ENCODE measurements around the gene R3HDM1.

R3HDM1 gene

DNA sequence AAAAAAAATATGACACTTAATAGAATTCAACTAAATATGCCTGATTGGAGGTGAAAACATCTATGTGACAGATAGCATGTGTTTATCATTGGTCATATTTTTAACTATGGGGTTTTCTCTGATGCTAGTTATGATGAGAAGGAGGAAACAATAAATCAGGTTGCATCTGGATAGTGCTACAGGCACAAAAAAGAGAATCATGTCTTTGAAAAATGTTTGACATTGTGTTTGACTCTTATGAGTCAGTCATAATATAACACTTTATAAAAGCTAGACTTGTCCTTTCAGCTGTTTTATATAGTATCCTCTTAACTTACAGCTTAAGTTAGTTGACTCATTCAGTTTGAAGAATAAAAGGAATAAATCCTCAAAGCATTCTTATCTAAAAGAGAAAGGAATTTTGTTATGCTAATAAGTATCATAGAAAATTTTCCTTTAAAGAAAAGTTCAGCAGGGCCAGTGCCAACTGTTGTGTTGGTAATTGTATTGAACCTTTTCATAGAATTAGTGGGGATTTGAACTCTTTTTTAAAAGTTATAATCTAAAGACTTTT lies 131.9 kb downstream of the R3HDM1 start:
- no peaks in the 10 kb centered on the region for H3K36me3 ChIP-seq (replicated peaks)
- TF ChIP-seq, protein P1, sequence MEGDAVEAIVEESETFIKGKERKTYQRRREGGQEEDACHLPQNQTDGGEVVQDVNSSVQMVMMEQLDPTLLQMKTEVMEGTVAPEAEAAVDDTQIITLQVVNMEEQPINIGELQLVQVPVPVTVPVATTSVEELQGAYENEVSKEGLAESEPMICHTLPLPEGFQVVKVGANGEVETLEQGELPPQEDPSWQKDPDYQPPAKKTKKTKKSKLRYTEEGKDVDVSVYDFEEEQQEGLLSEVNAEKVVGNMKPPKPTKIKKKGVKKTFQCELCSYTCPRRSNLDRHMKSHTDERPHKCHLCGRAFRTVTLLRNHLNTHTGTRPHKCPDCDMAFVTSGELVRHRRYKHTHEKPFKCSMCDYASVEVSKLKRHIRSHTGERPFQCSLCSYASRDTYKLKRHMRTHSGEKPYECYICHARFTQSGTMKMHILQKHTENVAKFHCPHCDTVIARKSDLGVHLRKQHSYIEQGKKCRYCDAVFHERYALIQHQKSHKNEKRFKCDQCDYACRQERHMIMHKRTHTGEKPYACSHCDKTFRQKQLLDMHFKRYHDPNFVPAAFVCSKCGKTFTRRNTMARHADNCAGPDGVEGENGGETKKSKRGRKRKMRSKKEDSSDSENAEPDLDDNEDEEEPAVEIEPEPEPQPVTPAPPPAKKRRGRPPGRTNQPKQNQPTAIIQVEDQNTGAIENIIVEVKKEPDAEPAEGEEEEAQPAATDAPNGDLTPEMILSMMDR (IDR thresholded peaks at IDR 0.05; ENCODE audit: low read depth, low read length, missing control alignments), result no peak
- no peaks in the 10 kb centered on the region for H3K27me3 ChIP-seq (replicated peaks)
- no peak overlapping the region for H3K4me3 ChIP-seq (ENCODE audit: low read depth, low read length)
- H3K27ac ChIP-seq, result no peak overlapping the region
- DNase-seq, result no peak
- in situ Hi-C loops (cut with HindIII; ENCODE audit: low pct_ligation_motif_present, low sequenced_read_pairs), result no loop called here

GRCh38 chr2:135664623-135665068 lies 133.4 kb downstream of the R3HDM1 start:
- H3K27me3 ChIP-seq (replicated peaks), result no peaks in the 10 kb centered on the region
- H3K4me3 ChIP-seq (ENCODE audit: low read depth, low read length), result no peak overlapping the region
- in situ Hi-C loops (cut with HindIII; ENCODE audit: low pct_ligation_motif_present, low sequenced_read_pairs), result no loop called here
- H3K36me3 ChIP-seq (replicated peaks), result no peaks in the 10 kb centered on the region
- peak overlapping the region; percentile 0 for H3K27ac ChIP-seq
- TF ChIP-seq, protein P1 (IDR thresholded peaks at IDR 0.05; ENCODE audit: low read depth, low read length, missing control alignments), result no peak
- DNase-seq, result peak; percentile 11

DNA sequence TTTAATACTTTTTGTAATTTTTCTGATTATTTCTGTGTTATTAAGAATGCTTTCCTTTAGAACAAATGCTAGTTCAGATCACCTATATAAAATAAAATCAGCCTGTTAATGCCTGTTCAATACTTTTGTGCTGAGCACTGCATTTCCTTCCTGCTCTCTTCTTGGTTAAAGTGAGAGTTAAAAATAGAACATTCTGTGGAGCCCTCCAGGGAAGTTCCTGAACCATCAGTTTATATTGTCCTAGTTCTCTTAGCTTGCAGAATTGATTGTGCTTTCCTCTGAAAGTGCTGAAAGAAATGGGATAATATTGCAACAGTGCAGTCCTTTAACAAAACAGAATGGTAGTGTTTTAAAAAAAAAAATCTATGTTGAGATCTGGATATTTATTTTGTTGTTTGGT lies 135.8 kb downstream of the R3HDM1 start:
- in situ Hi-C loops (cut with HindIII; ENCODE audit: low pct_ligation_motif_present, low sequenced_read_pairs), result no loop called here
- Histone ChIP-seq H3K4me3 (ENCODE audit: low read depth, low read length) (no peak overlapping the region), H3K27ac (no peak overlapping the region), H3K36me3 (replicated peaks) (peaks cover 4% of the 10 kb centered on the region), H3K27me3 (replicated peaks) (no peaks in the 10 kb centered on the region)
- no peak for DNase-seq
- TF ChIP-seq, protein P1 (IDR thresholded peaks at IDR 0.05; ENCODE audit: low read depth, low read length, missing control alignments), result no peak

- no peak for DNase-seq
- in situ Hi-C loops (cut with HindIII; ENCODE audit: low pct_ligation_motif_present, low sequenced_read_pairs), result no loop called here
- H3K4me3 ChIP-seq (ENCODE audit: low read depth, low read length), result no peak overlapping the region
- TF ChIP-seq, protein P1 (IDR thresholded peaks at IDR 0.05; ENCODE audit: low read depth, low read length, missing control alignments), result no peak
- H3K36me3 ChIP-seq (replicated peaks), result peaks cover 4% of the 10 kb centered on the region
- H3K27me3 ChIP-seq (replicated peaks), result no peaks in the 10 kb centered on the region
- H3K27ac ChIP-seq, result no peak overlapping the region
Observed at GRCh38 chr2:135674453-135674852, 143.2 kb downstream of the R3HDM1 start.

DNA sequence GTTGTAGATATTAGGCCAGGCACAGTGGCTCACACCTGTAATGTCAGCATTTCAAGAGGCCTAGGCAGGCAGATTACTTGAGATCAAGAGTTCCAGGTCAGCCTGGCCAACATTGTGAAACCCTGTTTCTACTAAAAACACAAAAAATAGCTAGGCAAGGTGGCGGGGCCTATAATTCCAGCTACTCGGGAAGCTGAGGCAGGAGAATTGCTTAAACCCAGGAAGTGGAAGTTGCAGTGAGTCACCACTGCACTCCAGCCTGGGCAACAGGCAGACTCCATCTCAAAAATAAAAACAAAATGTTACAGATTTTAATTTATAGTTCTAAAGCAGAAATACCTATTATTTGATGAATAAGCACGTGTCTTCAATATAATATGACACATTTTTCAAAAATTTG lies 144.7 kb downstream of the R3HDM1 start:
- H3K4me3 ChIP-seq (ENCODE audit: low read depth, low read length), result no peak overlapping the region
- no peak overlapping the region for H3K27ac ChIP-seq
- TF ChIP-seq, protein P1 (IDR thresholded peaks at IDR 0.05; ENCODE audit: low read depth, low read length, missing control alignments), result no peak
- in situ Hi-C loops (cut with HindIII; ENCODE audit: low pct_ligation_motif_present, low sequenced_read_pairs), result no loop called here
- no peak for DNase-seq
- H3K27me3 ChIP-seq (replicated peaks), result no peaks in the 10 kb centered on the region
- peaks cover 5% of the 10 kb centered on the region for H3K36me3 ChIP-seq (replicated peaks)

- Histone ChIP-seq H3K27me3 (replicated peaks) (no peaks in the 10 kb centered on the region), H3K36me3 (replicated peaks) (peaks cover 2% of the 10 kb centered on the region), H3K27ac (no peak overlapping the region), H3K4me3 (ENCODE audit: low read depth, low read length) (no peak overlapping the region)
- in situ Hi-C loops (cut with HindIII; ENCODE audit: low pct_ligation_motif_present, low sequenced_read_pairs), result no loop called here
- TF ChIP-seq, protein P1 (IDR thresholded peaks at IDR 0.05; ENCODE audit: low read depth, low read length, missing control alignments), result no peak
- DNase-seq, result no peak
Observed at GRCh38 chr2:135679125-135679524, 147.8 kb downstream of the R3HDM1 start.

Measured in brain microvascular endothelial cell (primary cell).